ENCODE measurements around the gene GM2A. TPM values are rescaled to one million over a fixed set of nuclear protein-coding genes. Genes with fewer than 3 reads are reported as not detected.

GM2A gene
- total and polyA plus RNA-seq, 2 of the 8 experiments (the other 6 are each of a cell fraction or from before 2014, with no cell fraction given), result 18.5 to 32.2 TPM

DNA sequence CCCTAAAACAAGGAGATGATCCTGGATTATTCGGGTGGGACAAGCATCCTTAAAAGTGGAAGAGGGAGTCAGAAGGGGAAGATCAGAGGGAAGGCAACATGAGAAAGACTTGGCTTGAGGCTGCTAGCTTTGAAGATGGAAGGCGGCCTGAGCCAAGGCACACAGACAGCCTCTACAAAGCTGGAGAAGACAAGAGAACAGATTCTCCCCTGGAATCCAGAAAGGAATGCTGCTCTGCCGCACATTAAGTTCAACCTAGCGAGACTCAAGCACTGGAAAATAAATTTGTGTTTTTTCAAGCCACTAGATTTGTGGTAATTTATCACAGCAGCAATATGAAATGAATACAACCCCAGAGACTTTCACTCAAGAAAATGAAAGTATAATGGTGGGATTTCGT is 32.7 kb downstream of the GM2A start:
- no peaks in the 10 kb centered on the region for H3K79me2 ChIP-seq (ENCODE audit: control insufficient read depth in 1 of 2, insufficient read depth in 2 of 2, low read length in 2 of 2)
- no peak overlapping the region for H3K56ac ChIP-seq (replicated peaks; ENCODE audit: insufficient read length, low read depth, low read length)
- H4K8ac ChIP-seq (ENCODE audit: extremely low read depth, insufficient read depth, low read length), result no peak overlapping the region
- no peaks in the 10 kb centered on the region for H3K79me1 ChIP-seq (ENCODE audit: low read depth, low read length)
- no peaks in the 10 kb centered on the region for H4K20me1 ChIP-seq (replicated peaks in 1 of 2; ENCODE audit: control insufficient read depth in 1 of 2, insufficient read depth in 2 of 2, low read length in 2 of 2)
- ChIA-PET POLR2A (ENCODE audit: partially characterized antibody) (no interaction called here), CTCF (ENCODE audit: partially characterized antibody) (interaction anchor here (0.9 to 6.1 kb wide), 9 partner anchors 11 to 235 kb away, joined by 3 to 25 read pairs (median 7); partner anchors contain the start of gene SLC36A1)
- no peaks in the 10 kb centered on the region for H3K36me3 ChIP-seq (ENCODE audit: control insufficient read depth in 2 of 4, insufficient read depth in 4 of 4, low read length in 3 of 4)
- H4K5ac ChIP-seq (ENCODE audit: insufficient read length, low read depth, low read length), result no peak overlapping the region
- no peak overlapping the region for H2AK5ac ChIP-seq (ENCODE audit: low read depth, low read length)
- 90% methylated on average over 5 of the region's 5 CpGs; no CpG with 5 or more reads in 1 of the 2 experiments for WGBS, 2 experiments (ENCODE audit: extremely low coverage in 1 of 2, insufficient coverage in 1 of 2, insufficient read length in 1 of 2, insufficient replicate concordance in 2 of 2, low coverage in 1 of 2, low lambda C conversion rate in 2 of 2, missing lambda C conversion rate in 1 of 2)
- no peak overlapping the region for H2BK5ac ChIP-seq (ENCODE audit: low read depth, low read length)
- H3K4ac ChIP-seq (replicated peaks; ENCODE audit: insufficient read length, low read depth, low read length), result no peak overlapping the region
- no peak overlapping the region for H3K27ac ChIP-seq (ENCODE audit: low read depth, low read length)
- H3K27me3 ChIP-seq (replicated peaks in 1 of 4; ENCODE audit: control insufficient read depth in 3 of 4, extremely low read depth in 1 of 4, insufficient read depth in 3 of 4, low read length in 3 of 4), result no peaks in the 10 kb centered on the region
- H3K9ac ChIP-seq (replicated peaks in 1 of 4; ENCODE audit: extremely low read depth in 1 of 4, low read depth in 3 of 4, low read length in 3 of 4), result no peak overlapping the region
- no peak overlapping the region for H2AFZ ChIP-seq (ENCODE audit: low read length)
- H3K4me1 ChIP-seq (replicated peaks in 1 of 4; ENCODE audit: control insufficient read depth in 3 of 4, insufficient read depth in 4 of 4, low read length in 3 of 4), result peaks cover 0 to 6% (median 3%) of the 10 kb centered on the region in 4 experiments; a peak in 2 of 7 replicates
- H3K4me3 ChIP-seq (ENCODE audit: extremely low read depth in 1 of 4, insufficient read depth in 2 of 4, low read depth in 3 of 4, low read length in 4 of 4), result no peak overlapping the region
- no peak overlapping the region for H4K91ac ChIP-seq (replicated peaks; ENCODE audit: insufficient read length, low read length)
- H3K9me3 ChIP-seq (ENCODE audit: insufficient read depth in 2 of 2, low read depth in 1 of 2, low read length in 1 of 2), result no peaks in the 10 kb centered on the region
- no peak overlapping the region for H3K23ac ChIP-seq (ENCODE audit: insufficient read length)
- no peak overlapping the region for H2BK120ac ChIP-seq (replicated peaks; ENCODE audit: low read depth, low read length)
- FAIRE-seq (peak; percentile 13), DNase-seq (ENCODE audit: low read depth in 1 of 2, low spot score in 2 of 2) (peak in 1 of 2 experiments; percentile 16)
- H3K18ac ChIP-seq (ENCODE audit: extremely low read depth, low read length), result no peak overlapping the region
- no peaks in the 10 kb centered on the region for H3K23me2 ChIP-seq (ENCODE audit: low read depth, low read length)
- H2BK20ac ChIP-seq (ENCODE audit: low read length), result no peak overlapping the region
- no peak overlapping the region for H2BK12ac ChIP-seq (ENCODE audit: low read depth, low read length)
- H2BK15ac ChIP-seq (ENCODE audit: low read length), result no peak overlapping the region
- H3K14ac ChIP-seq (ENCODE audit: insufficient read length), result no peak overlapping the region
- TF ChIP-seq RFX5 (IDR thresholded peaks at IDR 0.05; ENCODE audit: borderline replicate concordance, low read depth, low read length) (no peak), CTBP2 (IDR thresholded peaks at IDR 0.05; ENCODE audit: borderline replicate concordance, insufficient read depth, insufficient read length, low read length) (no peak), JUND (IDR thresholded peaks at IDR 0.05; ENCODE audit: low read length) (no peak), CBX8 (IDR thresholded peaks at IDR 0.05; ENCODE audit: borderline replicate concordance, low read depth, low read length) (no peak), CHD1 (IDR thresholded peaks at IDR 0.05; ENCODE audit: low read depth, low read length) (no peak), CREB1 (IDR thresholded peaks at IDR 0.05) (no peak), BRCA1 (IDR thresholded peaks at IDR 0.05; ENCODE audit: low read depth, low read length) (no peak), TAF1 (IDR thresholded peaks at IDR 0.05; ENCODE audit: low read depth, low read length) (no peak), YY1 (IDR thresholded peaks at IDR 0.05; ENCODE audit: low read depth, low read length) (no peak), EP300 (IDR thresholded peaks at IDR 0.05; ENCODE audit: borderline replicate concordance in 1 of 2, low read depth in 2 of 2, low read length in 2 of 2) (no peak)
- TF ChIP-seq, protein P1, sequence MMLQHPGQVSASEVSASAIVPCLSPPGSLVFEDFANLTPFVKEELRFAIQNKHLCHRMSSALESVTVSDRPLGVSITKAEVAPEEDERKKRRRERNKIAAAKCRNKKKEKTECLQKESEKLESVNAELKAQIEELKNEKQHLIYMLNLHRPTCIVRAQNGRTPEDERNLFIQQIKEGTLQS (IDR thresholded peaks at IDR 0.05; ENCODE audit: insufficient read depth, low read depth, low read length), result no peak
- TF ChIP-seq, protein P2, sequence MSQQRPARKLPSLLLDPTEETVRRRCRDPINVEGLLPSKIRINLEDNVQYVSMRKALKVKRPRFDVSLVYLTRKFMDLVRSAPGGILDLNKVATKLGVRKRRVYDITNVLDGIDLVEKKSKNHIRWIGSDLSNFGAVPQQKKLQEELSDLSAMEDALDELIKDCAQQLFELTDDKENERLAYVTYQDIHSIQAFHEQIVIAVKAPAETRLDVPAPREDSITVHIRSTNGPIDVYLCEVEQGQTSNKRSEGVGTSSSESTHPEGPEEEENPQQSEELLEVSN (IDR thresholded peaks at IDR 0.05), result no peak
- H3K4me2 ChIP-seq (ENCODE audit: insufficient read depth in 1 of 2, low read depth in 2 of 2, low read length in 2 of 2), result no peak overlapping the region
